Stimulated activated CD8-positive, alpha-beta memory T cell treated with anti-CD3 and anti-CD28 coated beads, Interleukin-15, amount 100 ng/mL, for 1 hour (primary cell): ENCODE results near the gene NDEL1.

Experiments used
- DNase-seq: peaks from one replicate; pipeline ENCODE4 v3.0.0-alpha.2; 2020; ENCODE audit warnings: low read depth

The NDEL1 gene

GRCh38 chr17:8503807-8504206, 68.1 kb downstream of the NDEL1 start:
- no peak for DNase-seq

- no peak for DNase-seq
These were observed 69.0 kb downstream of the NDEL1 start for GRCh38 chr17:8504460-8505207.

GRCh38 chr17:8506145-8506544, 70.5 kb downstream of the NDEL1 start:
- DNase-seq, result no peak

- no peak for DNase-seq
These were observed 79.1 kb downstream of the NDEL1 start for GRCh38 chr17:8514801-8515200.
